Right lobe of liver (tissue), 4 donors: Measurements from ENCODE around the gene P2RX7.

Experiments used
- CTCF ChIP-seq, 4 donors: fragments of 200-600 bp in 3 of 4; fragments of 450-650 bp in 1 of 4; IDR thresholded peaks; one replicate each; pipeline versions ENCODE4 v1.5.1 to v1.8.0; 2016 to 2022; ENCODE audit warnings: antibody characterized with exemption in 4 of 4, mild to moderate bottlenecking in 2 of 4
- POLR2A ChIP-seq: fragments of 450-650 bp; IDR thresholded peaks from one replicate; pipeline ENCODE4 v1.6.1; 2017; ENCODE audit warnings: antibody characterized with exemption, mild to moderate bottlenecking
- donor health status: DM: no; HTN: no; CAD: no.
- donor health status: DM: no; HTN: no; CAD: no.
- donor health status: DM: no; HTN: yes; CAD: no.

- TF ChIP-seq CTCF (IDR thresholded peaks at IDR 0.05) (peak; percentile 95 to 98 (median 97)), POLR2A (no peak)
These were observed 22.3 kb upstream of the P2RX7 start for GRCh38 chr12:121110211-121110940.
